Measurements from ENCODE around the gene HSPB6.

Gene HSPB6

DNA sequence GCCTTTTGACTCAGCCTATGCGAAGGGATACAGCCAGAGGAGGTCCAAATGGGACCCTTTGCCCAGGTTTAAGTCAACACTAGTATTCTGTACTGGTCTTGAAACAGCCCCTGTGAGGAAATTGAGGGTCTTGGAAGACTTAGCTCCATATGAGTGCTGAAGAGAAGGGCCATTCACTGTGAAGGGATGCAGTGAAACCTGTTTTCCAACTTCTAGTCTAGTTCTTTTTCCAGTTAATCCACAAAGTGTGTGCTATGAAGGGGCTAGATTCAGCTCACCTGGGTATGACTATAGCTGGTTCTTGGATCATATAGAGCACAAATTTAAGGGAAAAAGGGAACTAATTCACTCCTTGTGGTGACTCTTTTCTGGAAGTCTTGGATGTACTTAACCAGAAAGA lies 48.4 kb downstream of the HSPB6 start:
- TF ChIP-seq, protein P1, sequence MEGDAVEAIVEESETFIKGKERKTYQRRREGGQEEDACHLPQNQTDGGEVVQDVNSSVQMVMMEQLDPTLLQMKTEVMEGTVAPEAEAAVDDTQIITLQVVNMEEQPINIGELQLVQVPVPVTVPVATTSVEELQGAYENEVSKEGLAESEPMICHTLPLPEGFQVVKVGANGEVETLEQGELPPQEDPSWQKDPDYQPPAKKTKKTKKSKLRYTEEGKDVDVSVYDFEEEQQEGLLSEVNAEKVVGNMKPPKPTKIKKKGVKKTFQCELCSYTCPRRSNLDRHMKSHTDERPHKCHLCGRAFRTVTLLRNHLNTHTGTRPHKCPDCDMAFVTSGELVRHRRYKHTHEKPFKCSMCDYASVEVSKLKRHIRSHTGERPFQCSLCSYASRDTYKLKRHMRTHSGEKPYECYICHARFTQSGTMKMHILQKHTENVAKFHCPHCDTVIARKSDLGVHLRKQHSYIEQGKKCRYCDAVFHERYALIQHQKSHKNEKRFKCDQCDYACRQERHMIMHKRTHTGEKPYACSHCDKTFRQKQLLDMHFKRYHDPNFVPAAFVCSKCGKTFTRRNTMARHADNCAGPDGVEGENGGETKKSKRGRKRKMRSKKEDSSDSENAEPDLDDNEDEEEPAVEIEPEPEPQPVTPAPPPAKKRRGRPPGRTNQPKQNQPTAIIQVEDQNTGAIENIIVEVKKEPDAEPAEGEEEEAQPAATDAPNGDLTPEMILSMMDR (conservative IDR thresholded peaks at IDR 0.05; ENCODE audit: low read depth, low read length) = no peak

More for the DNA sequence above, 48.4 kb downstream of the HSPB6 start:
- Histone ChIP-seq H3K36me3 (ENCODE audit: insufficient read depth) (no peaks in the 10 kb centered on the region), H4K20me1 (ENCODE audit: insufficient read depth) (no peaks in the 10 kb centered on the region), H3K4me1 (ENCODE audit: low read depth, poor library complexity, severe bottlenecking) (no peaks in the 10 kb centered on the region), H3K27me3 (ENCODE audit: insufficient read depth, low read depth) (peaks cover 27% of the 10 kb centered on the region), H3K4me3 (IDR thresholded peaks at IDR 0.05; ENCODE audit: insufficient read depth, low read depth, low read length) (no peak overlapping the region), H3K79me2 (ENCODE audit: insufficient read depth, low read depth) (no peaks in the 10 kb centered on the region), H2AFZ (ENCODE audit: low read depth) (no peak overlapping the region), H3K27ac (no peak overlapping the region), H3K4me2 (no peak overlapping the region), H3K9ac (no peak overlapping the region)

Measured in KMS-11 (cell line).